AG04450 (cell line): Measurements from ENCODE around the gene KIAA2012. TPM values are rescaled to one million over a fixed set of nuclear protein-coding genes. Genes with fewer than 3 reads are reported as not detected.

Source experiments
- CTCF ChIA-PET: fragments of 300-600, 350-600 bp; formaldehyde crosslinking; extraction: SDS; loops from one replicate; lab custom pipeline; 2022; ENCODE audit warnings: antibody characterized with exemption, inconsistent platforms; lab: Charles Lee
- POLR2A ChIA-PET: fragments of 350-600 bp; formaldehyde crosslinking; extraction: SDS; loops from one replicate; lab custom pipeline; 2021; ENCODE audit warnings: antibody characterized with exemption, inconsistent platforms; lab: Yijun Ruan, JAX
- DNase-seq: peaks from one replicate; pipeline ENCODE4 v3.0.0-alpha.2; 2011; ENCODE audit warnings: low read depth, low spot score
- H3K27ac ChIP-seq: one replicate; pipeline ENCODE4 v1.5.1; 2012; ENCODE audit warnings: low read depth, low read length, control low read depth
- H3K27me3 ChIP-seq: one replicate; pipeline ENCODE4 v1.6.0; 2012; ENCODE audit warnings: low read length; ENCODE audit not compliant: control insufficient read depth, insufficient read depth
- H3K4me3 ChIP-seq: 2 replicates; pipeline ENCODE4 v1.5.1; 2011; ENCODE audit warnings: mild to moderate bottlenecking, low read depth, low read length, control low read depth
- H3K9me3 ChIP-seq: 2 replicates; pipeline ENCODE4 v1.5.1; 2012; ENCODE audit warnings: low read length; ENCODE audit not compliant: control insufficient read depth, insufficient read depth
- CTCF ChIP-seq: IDR thresholded peaks from 2 replicates; pipeline ENCODE4 v1.5.1; 2011; ENCODE audit warnings: low read depth, low read length, control low read depth, inconsistent platforms
- polyA plus RNA-seq: library from polyadenylated mRNA; depleted of rRNA; stranded (reverse); fragments of >200 nt; gene quantifications from 2 replicates; pipeline ENCODE4 v1.2.3, GENCODE V29; 2011

KIAA2012 gene
- polyA plus RNA-seq, 1 experiment, result 0.12 TPM

GRCh38 chr2:202065876-202066275 is 7.2 kb upstream of the KIAA2012 start:
- DNase-seq, result no peak
- Histone ChIP-seq H3K27me3 (no peaks in the 10 kb centered on the region), H3K27ac (no peak overlapping the region), H3K9me3 (no peaks in the 10 kb centered on the region), H3K4me3 (no peak overlapping the region)
- CTCF ChIA-PET, result no interaction called here
- TF ChIP-seq CTCF, result no peak
- POLR2A ChIA-PET, result no interaction called here

DNA sequence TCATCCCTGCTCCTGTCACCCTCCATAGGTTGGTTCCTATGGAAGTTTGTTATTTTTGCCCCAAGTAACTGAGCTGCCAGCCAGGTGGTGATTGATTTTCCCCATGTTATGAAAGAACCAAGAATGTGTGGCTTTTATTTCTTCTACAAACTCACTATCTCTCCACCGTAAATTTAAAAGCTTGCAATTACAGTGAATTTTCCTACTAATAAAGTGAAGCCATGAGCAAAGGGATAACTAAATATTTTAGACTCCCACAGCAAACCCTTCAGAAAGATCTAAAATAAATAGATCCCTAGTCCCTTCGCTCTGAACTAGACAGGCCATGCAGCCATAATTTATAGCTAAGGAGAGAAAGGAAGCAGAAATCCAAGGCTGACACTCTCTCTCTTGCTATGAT is 6.2 kb upstream of the KIAA2012 start:
- Histone ChIP-seq H3K9me3 (no peaks in the 10 kb centered on the region), H3K27me3 (no peaks in the 10 kb centered on the region), H3K4me3 (no peak overlapping the region), H3K27ac (no peak overlapping the region)
- ChIA-PET CTCF (interaction anchor here (0.7 kb wide), 2 partner anchors 112 to 125 kb away, joined by 3 read pairs; no protein-coding TSS in a partner anchor), POLR2A (no interaction called here)
- DNase-seq, result no peak
- no peak for TF ChIP-seq CTCF

DNA sequence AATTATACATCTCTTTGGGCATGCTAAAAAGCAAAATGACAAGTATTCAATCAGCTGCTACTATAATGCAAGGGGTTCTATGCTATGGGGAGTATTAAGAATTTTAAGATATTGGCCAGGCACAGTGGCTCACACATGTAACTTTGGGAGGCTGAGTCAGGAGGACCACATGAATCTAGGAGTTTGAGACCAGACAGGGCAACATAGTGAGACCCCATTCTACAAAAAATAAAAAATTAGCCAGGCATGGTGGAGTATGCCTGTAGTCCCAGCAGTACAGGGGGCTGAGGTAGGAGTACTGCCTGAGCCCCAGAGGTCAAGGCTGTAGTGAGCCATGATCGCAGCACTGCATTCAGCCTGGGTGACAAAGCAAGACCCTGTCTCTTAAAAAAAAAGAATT is 5.5 kb upstream of the KIAA2012 start:
- no peak overlapping the region for H3K27ac ChIP-seq
- H3K9me3 ChIP-seq, result no peaks in the 10 kb centered on the region
- DNase-seq, result no peak
- ChIA-PET POLR2A (interaction anchor here (0.7 kb wide), 1 partner anchor 118 kb away, joined by 3 read pairs; no protein-coding TSS in a partner anchor), CTCF (no interaction called here)
- no peak overlapping the region for H3K4me3 ChIP-seq
- no peaks in the 10 kb centered on the region for H3K27me3 ChIP-seq
- TF ChIP-seq CTCF, result no peak

DNA sequence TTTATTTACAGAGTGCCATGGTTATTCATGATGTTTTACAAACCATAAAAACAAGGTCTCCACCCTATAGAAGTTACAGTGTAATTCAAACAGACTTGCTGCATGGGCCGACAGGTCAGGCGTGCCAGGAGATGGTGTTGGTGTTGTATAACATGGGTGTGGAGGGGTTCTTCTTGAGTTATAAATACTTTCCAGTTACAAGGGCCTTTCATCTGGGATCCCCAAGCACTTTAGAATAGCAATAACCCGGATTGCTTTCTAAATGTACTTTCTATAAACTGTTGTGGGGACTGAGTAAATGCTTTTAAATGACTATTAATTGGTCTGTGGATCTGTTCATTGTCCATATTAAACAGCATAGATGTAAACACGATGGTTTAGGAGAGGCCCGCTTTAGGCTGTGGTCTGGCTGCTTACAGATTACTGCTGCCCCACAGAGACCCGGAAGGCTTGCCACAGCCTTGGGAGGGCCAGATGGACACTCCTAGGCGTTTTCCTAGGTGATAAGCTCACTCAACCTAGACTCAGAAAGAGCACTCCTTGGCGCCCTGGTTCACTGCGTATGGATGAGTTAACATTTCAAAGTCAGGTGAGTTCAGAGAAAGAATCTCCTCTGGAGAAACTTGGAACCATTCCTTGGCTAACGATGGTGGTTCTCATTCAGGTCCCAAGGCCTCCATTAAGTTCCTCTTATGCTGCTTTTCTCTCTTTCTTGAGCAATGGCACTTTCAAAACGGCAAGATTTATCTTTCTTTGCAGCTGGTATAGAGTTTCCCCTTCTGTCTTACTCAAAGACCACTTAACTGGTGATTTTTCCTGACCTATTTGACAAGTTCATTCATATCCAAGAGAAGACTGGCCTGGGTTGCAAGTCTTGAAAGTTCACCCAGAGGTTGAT is 3.6 kb upstream of the KIAA2012 start:
- ChIA-PET POLR2A (no interaction called here), CTCF (no interaction called here)
- no peak overlapping the region for H3K27ac ChIP-seq
- DNase-seq, result no peak
- H3K27me3 ChIP-seq, result no peaks in the 10 kb centered on the region
- no peak for TF ChIP-seq CTCF
- H3K9me3 ChIP-seq, result no peaks in the 10 kb centered on the region
- no peak overlapping the region for H3K4me3 ChIP-seq

GRCh38 chr2:202071107-202071506 is 1.9 kb upstream of the KIAA2012 start:
- no peak overlapping the region for H3K4me3 ChIP-seq
- POLR2A ChIA-PET, result no interaction called here
- CTCF ChIA-PET, result no interaction called here
- H3K27ac ChIP-seq, result no peak overlapping the region
- no peak for TF ChIP-seq CTCF
- H3K9me3 ChIP-seq, result no peaks in the 10 kb centered on the region
- no peaks in the 10 kb centered on the region for H3K27me3 ChIP-seq
- DNase-seq, result no peak
